Measurements from ENCODE around the gene SLC6A13. TPM values are rescaled to one million over a fixed set of nuclear protein-coding genes. Genes with fewer than 3 reads are reported as not detected.

SLC6A13 gene
- total and polyA plus RNA-seq, 2 of the 13 experiments (the other 11 are each of a cell fraction or from before 2014, with no cell fraction given), result 0.05 to 0.15 TPM

DNA sequence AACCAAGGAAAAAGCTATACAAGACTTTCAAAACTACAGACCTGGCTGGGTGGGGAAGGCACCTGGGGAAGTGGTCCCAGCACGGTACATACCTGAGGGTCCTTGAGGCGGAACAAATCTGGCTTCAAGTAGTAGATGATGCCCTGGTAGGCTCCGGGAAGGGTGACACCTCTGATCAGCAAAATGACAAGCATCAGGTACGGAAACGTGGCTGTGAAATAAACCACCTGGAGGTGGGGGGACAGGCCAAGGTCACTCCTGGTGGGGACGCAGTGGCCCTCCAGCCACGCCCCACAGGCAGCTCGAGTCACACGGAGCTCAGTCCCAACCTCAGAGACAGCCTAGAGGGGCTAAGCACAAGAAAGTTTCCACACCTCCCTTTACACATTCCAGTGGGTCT lies 63.9 kb downstream of the SLC6A13 start (continued):
- TF ChIP-seq, protein P1, sequence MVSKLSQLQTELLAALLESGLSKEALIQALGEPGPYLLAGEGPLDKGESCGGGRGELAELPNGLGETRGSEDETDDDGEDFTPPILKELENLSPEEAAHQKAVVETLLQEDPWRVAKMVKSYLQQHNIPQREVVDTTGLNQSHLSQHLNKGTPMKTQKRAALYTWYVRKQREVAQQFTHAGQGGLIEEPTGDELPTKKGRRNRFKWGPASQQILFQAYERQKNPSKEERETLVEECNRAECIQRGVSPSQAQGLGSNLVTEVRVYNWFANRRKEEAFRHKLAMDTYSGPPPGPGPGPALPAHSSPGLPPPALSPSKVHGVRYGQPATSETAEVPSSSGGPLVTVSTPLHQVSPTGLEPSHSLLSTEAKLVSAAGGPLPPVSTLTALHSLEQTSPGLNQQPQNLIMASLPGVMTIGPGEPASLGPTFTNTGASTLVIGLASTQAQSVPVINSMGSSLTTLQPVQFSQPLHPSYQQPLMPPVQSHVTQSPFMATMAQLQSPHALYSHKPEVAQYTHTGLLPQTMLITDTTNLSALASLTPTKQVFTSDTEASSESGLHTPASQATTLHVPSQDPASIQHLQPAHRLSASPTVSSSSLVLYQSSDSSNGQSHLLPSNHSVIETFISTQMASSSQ (IDR thresholded peaks at IDR 0.05; ENCODE audit: low read depth), result no peak
- TF ChIP-seq, protein P1 (CRISPR knock-in tag; IDR thresholded peaks at IDR 0.05; ENCODE audit: borderline replicate concordance), result no peak
- TF ChIP-seq, protein P2, sequence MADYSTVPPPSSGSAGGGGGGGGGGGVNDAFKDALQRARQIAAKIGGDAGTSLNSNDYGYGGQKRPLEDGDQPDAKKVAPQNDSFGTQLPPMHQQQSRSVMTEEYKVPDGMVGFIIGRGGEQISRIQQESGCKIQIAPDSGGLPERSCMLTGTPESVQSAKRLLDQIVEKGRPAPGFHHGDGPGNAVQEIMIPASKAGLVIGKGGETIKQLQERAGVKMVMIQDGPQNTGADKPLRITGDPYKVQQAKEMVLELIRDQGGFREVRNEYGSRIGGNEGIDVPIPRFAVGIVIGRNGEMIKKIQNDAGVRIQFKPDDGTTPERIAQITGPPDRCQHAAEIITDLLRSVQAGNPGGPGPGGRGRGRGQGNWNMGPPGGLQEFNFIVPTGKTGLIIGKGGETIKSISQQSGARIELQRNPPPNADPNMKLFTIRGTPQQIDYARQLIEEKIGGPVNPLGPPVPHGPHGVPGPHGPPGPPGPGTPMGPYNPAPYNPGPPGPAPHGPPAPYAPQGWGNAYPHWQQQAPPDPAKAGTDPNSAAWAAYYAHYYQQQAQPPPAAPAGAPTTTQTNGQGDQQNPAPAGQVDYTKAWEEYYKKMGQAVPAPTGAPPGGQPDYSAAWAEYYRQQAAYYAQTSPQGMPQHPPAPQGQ (CRISPR knock-in tag; IDR thresholded peaks at IDR 0.05; ENCODE audit: borderline replicate concordance), result no peak
- TF ChIP-seq, protein P3, sequence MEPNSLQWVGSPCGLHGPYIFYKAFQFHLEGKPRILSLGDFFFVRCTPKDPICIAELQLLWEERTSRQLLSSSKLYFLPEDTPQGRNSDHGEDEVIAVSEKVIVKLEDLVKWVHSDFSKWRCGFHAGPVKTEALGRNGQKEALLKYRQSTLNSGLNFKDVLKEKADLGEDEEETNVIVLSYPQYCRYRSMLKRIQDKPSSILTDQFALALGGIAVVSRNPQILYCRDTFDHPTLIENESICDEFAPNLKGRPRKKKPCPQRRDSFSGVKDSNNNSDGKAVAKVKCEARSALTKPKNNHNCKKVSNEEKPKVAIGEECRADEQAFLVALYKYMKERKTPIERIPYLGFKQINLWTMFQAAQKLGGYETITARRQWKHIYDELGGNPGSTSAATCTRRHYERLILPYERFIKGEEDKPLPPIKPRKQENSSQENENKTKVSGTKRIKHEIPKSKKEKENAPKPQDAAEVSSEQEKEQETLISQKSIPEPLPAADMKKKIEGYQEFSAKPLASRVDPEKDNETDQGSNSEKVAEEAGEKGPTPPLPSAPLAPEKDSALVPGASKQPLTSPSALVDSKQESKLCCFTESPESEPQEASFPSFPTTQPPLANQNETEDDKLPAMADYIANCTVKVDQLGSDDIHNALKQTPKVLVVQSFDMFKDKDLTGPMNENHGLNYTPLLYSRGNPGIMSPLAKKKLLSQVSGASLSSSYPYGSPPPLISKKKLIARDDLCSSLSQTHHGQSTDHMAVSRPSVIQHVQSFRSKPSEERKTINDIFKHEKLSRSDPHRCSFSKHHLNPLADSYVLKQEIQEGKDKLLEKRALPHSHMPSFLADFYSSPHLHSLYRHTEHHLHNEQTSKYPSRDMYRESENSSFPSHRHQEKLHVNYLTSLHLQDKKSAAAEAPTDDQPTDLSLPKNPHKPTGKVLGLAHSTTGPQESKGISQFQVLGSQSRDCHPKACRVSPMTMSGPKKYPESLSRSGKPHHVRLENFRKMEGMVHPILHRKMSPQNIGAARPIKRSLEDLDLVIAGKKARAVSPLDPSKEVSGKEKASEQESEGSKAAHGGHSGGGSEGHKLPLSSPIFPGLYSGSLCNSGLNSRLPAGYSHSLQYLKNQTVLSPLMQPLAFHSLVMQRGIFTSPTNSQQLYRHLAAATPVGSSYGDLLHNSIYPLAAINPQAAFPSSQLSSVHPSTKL (CRISPR knock-in tag; IDR thresholded peaks at IDR 0.05), result no peak
